Cardiac septum (tissue), 1 donor: Measurements from ENCODE around the gene HIVEP3. TPM values are rescaled to one million over a fixed set of nuclear protein-coding genes. Genes with fewer than 3 reads are reported as not detected.
A peak's percentile ranks its signal among the peaks of the same experiment; 100 is the strongest.

Source experiments
- DNase-seq: peaks from one replicate; pipeline ENCODE4 v3.0.0-alpha.2; 2020; ENCODE audit warnings: low spot score
- intact Hi-C: fragments of 100-400 bp; cut with DNase I; formaldehyde crosslinking; loops from one replicate; pipeline ENCODE4 v1.14.0; 2022
- total RNA-seq: library from RNA; stranded (reverse); fragmentation: NEBNext Ultra II Directional; extraction: Animal tissue kit (Norgen Biotek cat#: 25700); gene quantifications from one replicate; pipeline ENCODE4 v1.2.1, GENCODE V29; 2021
- donor health status: DM: no; HTN: no; CAD: no.

HIVEP3 gene
- total RNA-seq, 1 donor from 2014 or later: 3.7 TPM

DNA sequence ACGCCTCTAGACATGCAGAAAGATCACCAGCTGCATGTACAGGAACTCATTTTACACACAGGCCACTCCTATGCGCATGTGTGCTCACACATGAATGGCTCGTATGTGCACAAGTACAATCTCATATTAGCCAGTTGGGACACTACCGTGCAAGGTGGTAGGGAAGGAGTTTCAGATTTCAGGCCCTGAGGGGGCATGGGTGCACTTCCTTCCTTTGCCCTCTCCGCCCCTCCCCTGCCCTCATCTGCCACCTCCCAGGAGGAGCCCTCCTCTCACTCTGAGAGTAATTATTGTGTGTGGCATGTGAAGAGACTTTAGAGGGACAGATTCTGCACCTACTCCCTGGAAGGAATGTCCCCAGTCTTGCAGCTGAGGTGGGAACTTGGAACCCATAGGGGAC, 449.0 kb downstream of the HIVEP3 start:
- no peak for DNase-seq
- intact Hi-C loops: no loop called here

DNA sequence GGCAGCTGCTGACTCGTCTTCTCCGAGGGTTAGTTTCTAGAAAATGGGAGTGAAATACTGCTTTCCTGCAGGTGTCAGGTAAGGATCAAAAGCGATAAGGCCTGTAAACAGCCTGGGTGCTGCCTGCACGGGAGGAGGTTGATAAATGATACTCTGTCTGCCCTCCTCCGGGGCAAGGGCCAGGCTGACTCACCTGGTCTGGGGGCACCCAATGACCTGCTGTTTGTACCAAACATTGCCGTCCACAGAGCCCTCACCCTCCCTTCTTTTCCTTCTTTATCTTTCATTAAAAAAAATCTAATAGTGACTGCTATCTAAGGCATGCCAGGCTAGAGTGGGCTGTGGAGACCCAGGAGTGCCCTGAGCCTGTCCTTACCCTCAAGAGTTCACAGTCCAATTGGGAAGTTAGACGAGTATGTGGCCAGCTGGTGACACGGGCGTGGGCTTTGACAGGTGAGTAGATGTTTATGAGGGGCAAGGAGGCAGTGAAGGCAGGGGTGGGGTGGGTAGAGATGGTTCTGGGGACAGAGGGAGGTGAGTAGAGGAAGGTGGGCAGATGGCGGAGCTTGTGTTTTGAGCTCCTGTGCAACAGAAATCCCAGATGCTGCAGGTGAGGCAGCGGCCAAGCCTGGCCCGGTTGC, 450.5 kb downstream of the HIVEP3 start:
- intact Hi-C loops: no loop called here
- no peak for DNase-seq

DNA sequence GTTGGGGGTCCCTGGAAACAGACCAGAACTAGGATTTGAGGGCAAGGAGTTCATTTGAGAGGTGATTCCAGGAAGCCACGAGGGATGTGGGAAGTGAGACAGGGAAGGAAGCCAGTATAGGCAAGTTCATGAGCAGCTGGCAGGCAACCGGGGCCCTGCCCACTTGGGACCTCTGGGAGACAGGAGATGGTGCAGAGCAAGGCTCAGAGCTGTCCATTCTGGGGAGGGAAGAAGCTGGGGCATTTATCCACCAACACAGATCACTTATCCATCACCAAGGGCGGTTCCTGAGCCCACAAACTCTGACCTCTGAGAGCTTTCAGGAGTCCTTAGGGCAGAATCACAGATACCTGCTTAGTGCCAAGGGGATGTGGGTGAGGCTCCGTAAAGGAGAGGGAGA, 451.0 kb downstream of the HIVEP3 start:
- no peak for DNase-seq
- intact Hi-C loops: no loop called here

DNA sequence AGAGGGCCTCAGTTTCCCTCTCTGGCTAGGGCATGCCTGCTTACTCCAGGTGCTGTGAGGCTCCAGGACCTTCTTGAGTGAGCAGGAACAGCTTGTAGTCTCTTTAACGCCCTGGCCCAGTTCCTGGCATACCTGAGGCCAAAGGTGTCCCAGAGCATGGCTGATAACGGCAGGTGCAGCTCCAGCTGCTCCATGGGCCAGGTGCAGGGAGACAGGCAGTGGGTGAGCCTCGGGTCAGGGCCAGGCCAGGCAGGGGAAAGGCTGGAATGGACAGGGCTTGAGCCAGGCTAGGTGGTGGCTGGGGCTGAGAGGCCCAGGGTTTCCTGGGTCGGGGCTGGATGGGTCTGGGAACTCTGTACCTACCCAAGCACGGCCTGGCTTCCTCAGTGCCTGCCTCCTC, 452.6 kb downstream of the HIVEP3 start:
- no peak for DNase-seq
- intact Hi-C loops: no loop called here

DNA sequence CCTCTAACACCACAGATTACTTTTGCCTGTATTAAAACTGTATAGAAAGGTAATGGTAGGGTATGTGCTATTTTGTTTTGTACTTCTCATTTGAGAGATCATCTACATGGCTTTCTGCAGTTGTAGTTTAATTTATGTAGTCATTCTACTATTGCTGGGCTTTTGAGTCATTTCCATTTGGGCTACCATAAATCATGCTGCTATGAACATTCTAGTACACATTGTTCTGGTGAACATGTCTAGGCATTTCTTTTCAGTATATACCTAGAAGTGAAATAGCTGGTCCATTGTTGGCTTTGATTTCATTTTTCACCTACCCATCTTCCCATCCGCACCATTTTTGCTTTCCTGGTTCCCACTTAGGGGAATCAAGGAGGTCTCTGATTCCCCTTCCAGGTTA, 453.0 kb downstream of the HIVEP3 start:
- DNase-seq: no peak

DNA sequence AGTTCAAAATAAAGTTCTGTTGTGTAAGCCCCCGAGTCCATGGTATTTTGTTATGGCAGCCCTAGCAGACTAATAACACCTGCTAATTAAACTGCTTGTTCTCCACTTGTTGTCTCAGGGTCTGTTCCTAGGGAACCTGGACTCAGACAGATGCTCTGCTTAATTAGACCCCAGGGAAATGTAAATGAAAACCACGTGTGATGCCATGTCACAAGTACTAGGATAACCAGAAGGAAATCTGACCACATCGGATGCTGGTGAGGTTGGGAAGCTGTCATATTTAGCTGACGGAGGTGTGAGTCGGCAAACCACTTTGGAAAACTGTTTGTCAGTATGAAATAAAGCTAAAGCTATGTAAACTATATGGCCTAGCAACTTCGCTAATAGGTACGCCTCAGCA, 453.8 kb downstream of the HIVEP3 start:
- DNase-seq: no peak
- intact Hi-C loops: no loop called here

More for the DNA sequence above, 453.0 kb downstream of the HIVEP3 start:
- intact Hi-C loops: no loop called here

DNA sequence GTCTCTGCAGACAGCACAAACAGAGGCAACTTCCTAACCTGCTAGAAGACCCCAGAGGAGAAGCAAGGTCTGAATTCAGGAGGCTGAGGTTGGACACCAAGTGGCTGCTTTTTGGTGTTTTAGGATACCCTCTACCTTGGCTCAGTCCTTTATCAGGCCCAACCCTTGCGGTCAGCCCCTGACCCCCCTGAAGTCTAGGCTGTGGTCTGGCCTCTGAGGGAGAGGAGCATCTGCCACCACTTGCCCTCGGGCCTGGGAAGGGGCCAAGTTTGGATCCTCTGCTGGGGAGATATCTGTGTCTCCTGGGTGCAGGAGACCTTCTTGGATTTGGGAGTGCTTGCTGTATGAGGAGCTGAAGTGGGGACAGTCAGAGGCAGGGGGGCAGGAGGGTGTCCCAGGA, 455.2 kb downstream of the HIVEP3 start:
- DNase-seq: no peak
- intact Hi-C loops: no loop called here

DNA sequence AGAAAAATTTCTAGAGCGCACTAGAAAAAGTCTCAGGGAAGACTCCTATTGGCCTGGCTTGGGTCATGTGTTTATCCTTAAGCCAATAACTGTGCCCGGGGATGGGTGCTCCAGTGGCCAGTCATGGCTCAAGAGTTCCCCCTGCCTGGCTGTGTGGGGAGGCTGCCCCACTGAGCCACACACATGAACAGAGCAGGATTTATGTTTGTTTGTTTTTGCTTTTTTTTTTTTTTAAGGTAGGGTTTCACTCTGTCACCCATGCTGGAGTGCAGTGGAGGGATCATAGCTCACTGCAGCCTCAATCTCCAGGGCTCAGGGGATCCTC, 456.1 kb downstream of the HIVEP3 start:
- DNase-seq: peak; percentile 20
- intact Hi-C loops: no loop called here

DNA sequence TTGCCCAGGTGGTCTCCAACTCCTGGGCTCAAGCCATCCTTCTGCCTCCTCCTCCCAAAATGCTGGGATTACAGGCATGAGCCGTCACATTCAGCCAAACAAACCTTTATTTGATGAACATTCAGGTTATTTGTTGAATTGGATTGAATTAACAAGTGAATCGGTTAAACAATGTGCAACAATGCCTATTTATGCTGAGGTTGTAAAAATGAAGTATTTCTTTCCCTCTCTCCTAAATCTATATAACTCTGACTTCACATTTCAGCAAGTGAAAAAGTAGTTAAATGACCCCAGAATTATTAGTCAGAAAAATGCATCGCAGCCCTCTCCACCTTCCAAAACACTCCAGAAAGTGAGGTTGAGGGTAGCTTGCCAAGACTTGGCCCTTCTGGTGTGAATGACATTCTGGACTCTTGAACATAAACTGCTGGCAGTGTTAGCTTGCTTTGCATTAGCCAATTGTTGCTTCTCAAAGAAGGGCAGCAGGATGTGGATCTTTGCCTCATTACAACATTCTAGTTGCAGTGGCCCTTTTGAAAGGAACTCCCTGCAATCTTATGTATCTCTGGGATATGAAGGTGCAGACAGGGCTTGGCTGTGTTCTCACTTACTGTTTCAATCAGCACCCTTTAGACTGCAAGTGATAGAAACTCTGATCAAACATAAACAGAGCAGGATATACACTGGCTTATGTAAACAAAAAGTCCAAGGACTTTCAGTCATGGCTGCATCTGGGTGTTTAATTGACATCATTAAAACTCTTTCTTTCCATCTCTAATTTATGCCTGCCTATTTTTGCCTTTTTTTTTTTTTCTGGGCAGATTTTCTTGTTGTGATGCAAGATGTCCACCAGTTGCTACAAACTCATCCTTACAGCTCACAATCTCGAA, 456.7 kb downstream of the HIVEP3 start:
- intact Hi-C loops: no loop called here
- DNase-seq: no peak

DNA sequence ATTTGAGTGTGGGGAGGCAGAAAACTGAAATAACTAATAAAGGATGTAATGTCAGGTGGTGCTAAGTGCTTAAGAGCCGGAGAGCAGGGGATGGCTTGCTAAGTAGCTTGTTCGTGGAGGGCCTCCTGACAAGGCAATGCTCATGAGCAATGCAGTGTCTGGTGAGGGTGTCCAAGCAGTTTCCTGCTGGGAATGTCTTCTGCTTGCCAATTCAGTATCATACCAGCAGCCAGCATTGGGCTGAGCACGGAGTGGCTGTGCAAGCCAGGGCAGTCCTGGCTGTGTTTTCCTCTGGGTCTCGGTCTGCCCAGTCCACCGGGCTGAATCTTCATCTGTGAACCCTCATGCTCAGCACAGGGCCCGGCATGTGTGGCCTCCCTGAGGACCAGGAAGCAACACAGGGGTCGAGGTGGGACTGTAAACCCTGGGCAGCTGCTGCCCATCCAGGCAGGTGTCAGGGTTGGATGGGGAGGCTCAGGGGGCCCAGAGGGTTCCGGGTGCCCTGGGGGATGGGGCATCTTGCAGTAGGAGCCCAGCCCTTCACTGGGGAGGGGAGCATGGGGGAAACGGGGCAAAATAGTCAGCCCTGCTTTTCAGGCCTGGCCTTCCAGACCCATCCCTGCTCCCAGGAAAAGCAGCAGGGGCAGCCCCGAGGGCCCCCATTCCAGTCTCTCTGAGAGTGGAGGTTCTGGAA, 461.7 kb downstream of the HIVEP3 start:
- peak; percentile 73 for DNase-seq
- intact Hi-C loops: loop anchor here (5.0 kb wide), 1 partner anchor 40 kb away; no protein-coding TSS in a partner anchor

Other genes starting within 250 kb of the HIVEP3 start
- gene GUCA2B, start 234.5 kb upstream of the HIVEP3 start, total RNA-seq: not detected
- not detected for gene GUCA2A, start 245.8 kb upstream of the HIVEP3 start, total RNA-seq